Upper lobe of left lung (tissue), 4 donors: ENCODE data around the gene TTPAL.

Experiments
- CTCF ChIP-seq, 6 experiments: fragments of 450-650 bp in 4 of 6; fragments of 200-600 bp in 2 of 6; sonication (generic) in 2 of 6; IDR thresholded peaks; one replicate each; pipeline ENCODE4 v1.5.1; 2016 to 2019; ENCODE audit warnings: antibody characterized with exemption in 6 of 6
- EP300 ChIP-seq, 4 donors: sonication (generic); formaldehyde crosslinking; IDR thresholded peaks; one replicate each; pipeline ENCODE4 v1.5.1; 2017; ENCODE audit warnings: antibody characterized with exemption in 4 of 4, control low read depth in 2 of 4
- POLR2A ChIP-seq, 4 donors: fragments of 450-650 bp; IDR thresholded peaks; one replicate each; pipeline ENCODE4 v1.5.1; 2016 to 2017; ENCODE audit warnings: antibody characterized with exemption in 4 of 4, mild to moderate bottlenecking in 2 of 4

DNA sequence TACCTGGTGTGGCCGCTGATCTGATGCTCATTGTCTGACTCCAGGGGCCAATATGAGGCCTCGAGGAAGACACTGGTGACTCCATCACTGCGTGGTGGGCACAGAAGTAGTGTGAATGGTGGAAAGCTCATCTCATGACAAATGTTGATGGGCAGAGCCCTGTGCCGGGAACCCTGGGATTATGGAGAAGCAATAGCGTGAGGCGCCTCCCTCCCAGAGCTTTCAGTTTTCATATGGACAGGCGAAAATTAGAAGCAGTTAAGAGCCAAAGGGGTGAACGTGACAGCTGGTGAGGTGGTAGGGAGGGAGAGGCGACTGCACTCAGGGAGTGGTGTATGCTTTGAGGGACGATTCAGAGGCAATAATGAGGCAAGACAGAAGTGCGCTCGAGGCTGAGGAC is 39.3 kb upstream of the TTPAL start:
- no peak for TF ChIP-seq CTCF (IDR thresholded peaks at IDR 0.05)
- TF ChIP-seq EP300 (IDR thresholded peaks at IDR 0.05): no peak
- no peak for TF ChIP-seq POLR2A (IDR thresholded peaks at IDR 0.05)
